GM06990 (cell line): ENCODE results near the gene FAXDC2.

Source experiments
- DNase-seq: peaks from one replicate; pipeline ENCODE4 v3.0.0-alpha.2; 2011; ENCODE audit not compliant: insufficient read length; ENCODE audit errors: extremely low read depth
- H3K27me3 ChIP-seq: replicated peaks from 2 replicates; pipeline ENCODE4 v1.6.0; 2011; ENCODE audit warnings: low read length; ENCODE audit not compliant: control insufficient read depth, insufficient read depth
- H3K36me3 ChIP-seq: 2 replicates; pipeline ENCODE4 v1.5.1; 2011; ENCODE audit warnings: low read length; ENCODE audit not compliant: control insufficient read depth, insufficient read depth
- H3K4me3 ChIP-seq: replicated peaks from 2 replicates; pipeline ENCODE4 v1.5.1; 2011; ENCODE audit warnings: low read depth, mild to moderate bottlenecking, control low read depth, low read length
- TF ChIP-seq, protein P1 (sequence below): IDR thresholded peaks from 2 replicates; pipeline ENCODE4 v1.5.1; 2011; ENCODE audit warnings: low read length, control low read depth, mild to moderate bottlenecking, inconsistent platforms; ENCODE audit not compliant: insufficient read depth, poor library complexity, severe bottlenecking

Gene FAXDC2, protein sequence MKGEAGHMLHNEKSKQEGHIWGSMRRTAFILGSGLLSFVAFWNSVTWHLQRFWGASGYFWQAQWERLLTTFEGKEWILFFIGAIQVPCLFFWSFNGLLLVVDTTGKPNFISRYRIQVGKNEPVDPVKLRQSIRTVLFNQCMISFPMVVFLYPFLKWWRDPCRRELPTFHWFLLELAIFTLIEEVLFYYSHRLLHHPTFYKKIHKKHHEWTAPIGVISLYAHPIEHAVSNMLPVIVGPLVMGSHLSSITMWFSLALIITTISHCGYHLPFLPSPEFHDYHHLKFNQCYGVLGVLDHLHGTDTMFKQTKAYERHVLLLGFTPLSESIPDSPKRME

DNA sequence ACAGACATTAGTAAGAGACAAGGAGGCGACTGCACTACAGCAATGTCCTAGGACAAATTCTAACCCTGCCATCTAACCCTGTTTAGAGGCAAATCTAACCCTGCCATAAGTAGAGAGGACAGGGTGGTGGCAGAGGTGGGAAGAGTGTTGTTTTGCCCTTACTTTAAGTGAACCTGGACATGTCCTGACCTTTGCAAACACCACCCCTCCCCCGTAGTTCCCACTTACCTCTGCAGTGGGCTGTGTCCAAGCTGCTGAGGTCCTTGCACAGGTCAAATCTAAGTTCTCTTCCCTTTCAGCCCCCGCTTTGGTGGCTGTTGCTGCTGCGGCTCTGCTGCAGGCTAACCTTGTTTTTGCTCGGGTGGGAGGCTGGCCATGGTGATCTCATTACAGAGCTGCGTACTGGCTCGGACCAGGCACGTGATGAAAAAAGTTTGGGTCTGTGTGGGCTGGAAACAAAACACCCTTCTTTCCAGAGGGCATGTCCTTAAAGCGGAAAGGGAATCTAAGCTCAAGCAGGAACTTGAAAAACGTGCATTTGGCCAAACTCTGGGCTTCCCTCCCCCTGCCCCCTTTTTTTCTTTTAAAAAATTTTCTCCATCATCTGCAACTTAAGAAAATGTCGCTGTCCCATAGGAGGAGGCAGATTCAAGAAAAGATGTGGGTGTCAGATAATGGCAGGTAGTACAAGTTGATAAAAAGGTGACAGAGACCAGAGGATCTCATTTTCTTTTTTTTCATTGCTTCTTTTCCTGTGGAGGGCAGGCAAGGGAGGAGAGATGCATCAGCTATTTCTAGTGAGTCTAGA lies at the start of gene FAXDC2:
TSS of gene FAXDC2 (minus strand) at position 349 of the 808 bp plus-strand sequence. CDS start 12,425 bp downstream, outside the sequence.
- Histone ChIP-seq H3K27me3 (no peaks in the 10 kb centered on the region), H3K4me3 (no peak within 1 kb of the TSS), H3K36me3 (no peaks in the 10 kb centered on the region)
- TF ChIP-seq, protein P1, sequence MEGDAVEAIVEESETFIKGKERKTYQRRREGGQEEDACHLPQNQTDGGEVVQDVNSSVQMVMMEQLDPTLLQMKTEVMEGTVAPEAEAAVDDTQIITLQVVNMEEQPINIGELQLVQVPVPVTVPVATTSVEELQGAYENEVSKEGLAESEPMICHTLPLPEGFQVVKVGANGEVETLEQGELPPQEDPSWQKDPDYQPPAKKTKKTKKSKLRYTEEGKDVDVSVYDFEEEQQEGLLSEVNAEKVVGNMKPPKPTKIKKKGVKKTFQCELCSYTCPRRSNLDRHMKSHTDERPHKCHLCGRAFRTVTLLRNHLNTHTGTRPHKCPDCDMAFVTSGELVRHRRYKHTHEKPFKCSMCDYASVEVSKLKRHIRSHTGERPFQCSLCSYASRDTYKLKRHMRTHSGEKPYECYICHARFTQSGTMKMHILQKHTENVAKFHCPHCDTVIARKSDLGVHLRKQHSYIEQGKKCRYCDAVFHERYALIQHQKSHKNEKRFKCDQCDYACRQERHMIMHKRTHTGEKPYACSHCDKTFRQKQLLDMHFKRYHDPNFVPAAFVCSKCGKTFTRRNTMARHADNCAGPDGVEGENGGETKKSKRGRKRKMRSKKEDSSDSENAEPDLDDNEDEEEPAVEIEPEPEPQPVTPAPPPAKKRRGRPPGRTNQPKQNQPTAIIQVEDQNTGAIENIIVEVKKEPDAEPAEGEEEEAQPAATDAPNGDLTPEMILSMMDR: no peak
- no peak for DNase-seq

DNA sequence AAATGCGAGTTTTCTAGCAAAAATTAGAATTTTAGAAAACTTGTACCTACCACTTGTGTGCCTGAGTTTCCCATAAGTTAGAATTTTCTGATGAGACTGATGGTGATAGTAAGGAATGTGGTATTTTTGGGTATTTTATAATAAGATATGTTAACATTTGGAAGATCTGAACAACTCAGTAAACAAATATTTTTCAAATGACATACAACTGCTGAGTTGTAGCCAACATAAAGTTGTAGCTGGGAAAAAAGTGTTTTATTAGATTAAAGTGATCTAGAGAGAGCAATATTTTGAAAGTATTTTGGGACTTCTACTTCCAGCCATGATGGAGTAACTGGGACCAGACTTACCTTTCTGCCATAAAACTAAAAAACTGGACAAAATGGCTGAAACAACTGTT lies 49.7 kb upstream of the FAXDC2 start:
- TF ChIP-seq, protein P1: no peak

DNA sequence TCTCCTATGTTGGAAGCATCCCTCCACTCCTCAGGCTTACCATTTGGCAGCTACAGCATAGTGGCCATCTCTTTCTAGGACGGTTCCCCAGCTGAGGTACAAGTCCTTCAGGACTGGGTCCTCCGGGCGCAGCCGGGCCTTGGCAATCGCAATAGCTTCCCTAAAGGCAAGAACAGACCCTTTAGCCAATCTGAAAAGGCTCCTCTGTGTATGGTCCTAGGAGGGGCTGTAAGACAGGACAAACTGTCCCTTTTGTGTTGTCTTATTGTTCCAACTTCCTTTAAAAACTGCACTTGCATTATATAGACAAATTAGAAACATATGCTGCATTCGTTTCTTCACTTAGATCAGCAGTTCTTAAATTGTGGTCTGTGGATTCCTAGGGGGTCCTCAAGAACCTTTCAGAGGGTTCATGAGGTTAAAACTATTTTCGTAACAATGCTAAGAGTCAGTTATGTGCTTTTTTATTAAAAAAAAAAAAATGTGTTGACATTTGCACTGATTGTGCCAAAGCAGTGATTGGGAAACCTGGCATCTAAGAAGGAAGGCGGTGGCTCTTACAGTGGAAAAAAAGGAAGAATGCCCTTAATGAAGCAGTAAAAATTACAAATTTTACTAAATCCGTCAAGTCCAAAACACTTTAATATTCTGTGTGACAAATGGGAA lies 48.9 kb upstream of the FAXDC2 start:
- Histone ChIP-seq H3K4me3 (no peak overlapping the region), H3K36me3 (peaks cover 11% of the 10 kb centered on the region), H3K27me3 (no peaks in the 10 kb centered on the region)
- TF ChIP-seq, protein P1: no peak
- DNase-seq: no peak

More for the DNA sequence above, 49.7 kb upstream of the FAXDC2 start:
- no peaks in the 10 kb centered on the region for H3K27me3 ChIP-seq
- no peak overlapping the region for H3K4me3 ChIP-seq
- no peak for DNase-seq
- H3K36me3 ChIP-seq: peaks cover 13% of the 10 kb centered on the region

DNA sequence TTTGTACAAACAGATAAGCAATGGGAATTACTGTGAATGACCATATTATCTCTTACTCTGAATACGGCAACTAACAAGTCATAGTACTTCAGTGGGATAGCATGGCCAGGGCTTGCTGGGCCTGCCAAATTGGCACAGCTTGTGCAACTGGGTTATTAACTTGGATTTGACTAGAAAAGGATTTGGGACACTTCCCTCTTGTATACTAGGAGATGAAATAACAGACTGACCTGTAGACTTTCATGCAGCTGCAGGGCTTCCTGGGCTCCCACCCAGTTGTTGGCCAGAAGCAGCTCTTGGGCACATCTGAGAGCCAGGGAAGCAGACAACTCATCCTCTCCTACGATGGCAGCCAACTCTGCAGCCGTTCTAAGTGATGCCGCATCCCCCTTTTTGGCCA lies 47.8 kb upstream of the FAXDC2 start:
- Histone ChIP-seq H3K27me3 (no peaks in the 10 kb centered on the region), H3K4me3 (no peak overlapping the region), H3K36me3 (peaks cover 13% of the 10 kb centered on the region)
- DNase-seq: no peak
- TF ChIP-seq, protein P1: no peak

DNA sequence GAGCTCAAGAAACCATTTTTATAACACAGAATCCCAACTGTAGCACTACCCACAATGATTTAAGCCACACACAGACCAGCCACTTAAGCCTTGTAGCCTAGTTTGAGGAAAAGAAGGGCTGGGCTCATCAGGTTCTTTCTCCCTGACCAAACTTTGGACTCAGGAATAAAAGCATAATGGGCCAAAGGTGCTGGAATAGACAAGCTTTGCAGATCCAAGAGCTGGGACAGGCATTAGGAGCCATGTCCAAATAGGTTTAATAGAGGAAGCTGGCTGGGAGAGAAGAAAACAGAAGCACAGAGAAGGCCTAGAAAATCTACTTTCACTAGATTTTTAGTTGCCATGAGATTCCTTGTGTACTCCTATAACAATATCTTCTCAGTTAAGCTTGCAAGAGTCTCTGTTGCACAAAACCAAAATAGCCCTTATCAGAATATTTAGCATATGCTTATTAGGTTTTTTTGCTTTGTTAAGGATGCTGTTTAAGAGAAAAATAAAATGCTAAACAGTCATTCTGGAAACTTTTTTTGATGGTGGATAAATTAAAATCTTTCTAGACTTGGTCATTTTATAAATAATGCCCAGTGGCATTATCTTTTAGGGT lies 46.3 kb upstream of the FAXDC2 start:
- TF ChIP-seq, protein P1: no peak
- DNase-seq: no peak

More for the DNA sequence above, 46.3 kb upstream of the FAXDC2 start:
- Histone ChIP-seq H3K27me3 (no peaks in the 10 kb centered on the region), H3K36me3 (peaks cover 19% of the 10 kb centered on the region), H3K4me3 (no peak overlapping the region)
